GM12874 (cell line): ENCODE data around the gene RALGAPB.

Experiments used
- TF ChIP-seq, protein P1 (sequence below): IDR thresholded peaks from 2 replicates; pipeline ENCODE4 v1.5.1; 2011; ENCODE audit warnings: low read depth, mild to moderate bottlenecking, control low read depth, low read length, moderate library complexity; ENCODE audit not compliant: insufficient read depth

Gene RALGAPB

DNA sequence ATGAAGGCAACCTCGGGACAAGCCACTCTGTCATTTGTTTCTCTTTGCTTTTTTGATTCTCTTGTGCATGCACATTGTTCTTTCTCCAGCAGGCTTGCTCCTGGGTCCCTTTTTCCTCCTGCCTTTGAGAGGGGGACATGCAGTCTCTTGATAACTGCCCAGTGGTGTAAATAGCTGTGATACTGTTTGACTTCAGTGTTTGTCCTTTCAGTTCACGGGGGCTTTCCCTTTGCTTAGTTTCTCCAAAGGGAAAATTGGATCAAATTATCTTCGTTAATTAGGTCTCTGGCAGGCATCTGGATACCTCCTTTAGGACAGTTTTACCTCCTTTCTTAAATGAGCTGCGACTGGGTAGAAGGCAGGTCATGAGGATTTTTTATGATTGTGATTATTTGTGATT lies 41.5 kb downstream of the RALGAPB start:
- TF ChIP-seq, protein P1, sequence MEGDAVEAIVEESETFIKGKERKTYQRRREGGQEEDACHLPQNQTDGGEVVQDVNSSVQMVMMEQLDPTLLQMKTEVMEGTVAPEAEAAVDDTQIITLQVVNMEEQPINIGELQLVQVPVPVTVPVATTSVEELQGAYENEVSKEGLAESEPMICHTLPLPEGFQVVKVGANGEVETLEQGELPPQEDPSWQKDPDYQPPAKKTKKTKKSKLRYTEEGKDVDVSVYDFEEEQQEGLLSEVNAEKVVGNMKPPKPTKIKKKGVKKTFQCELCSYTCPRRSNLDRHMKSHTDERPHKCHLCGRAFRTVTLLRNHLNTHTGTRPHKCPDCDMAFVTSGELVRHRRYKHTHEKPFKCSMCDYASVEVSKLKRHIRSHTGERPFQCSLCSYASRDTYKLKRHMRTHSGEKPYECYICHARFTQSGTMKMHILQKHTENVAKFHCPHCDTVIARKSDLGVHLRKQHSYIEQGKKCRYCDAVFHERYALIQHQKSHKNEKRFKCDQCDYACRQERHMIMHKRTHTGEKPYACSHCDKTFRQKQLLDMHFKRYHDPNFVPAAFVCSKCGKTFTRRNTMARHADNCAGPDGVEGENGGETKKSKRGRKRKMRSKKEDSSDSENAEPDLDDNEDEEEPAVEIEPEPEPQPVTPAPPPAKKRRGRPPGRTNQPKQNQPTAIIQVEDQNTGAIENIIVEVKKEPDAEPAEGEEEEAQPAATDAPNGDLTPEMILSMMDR = no peak

DNA sequence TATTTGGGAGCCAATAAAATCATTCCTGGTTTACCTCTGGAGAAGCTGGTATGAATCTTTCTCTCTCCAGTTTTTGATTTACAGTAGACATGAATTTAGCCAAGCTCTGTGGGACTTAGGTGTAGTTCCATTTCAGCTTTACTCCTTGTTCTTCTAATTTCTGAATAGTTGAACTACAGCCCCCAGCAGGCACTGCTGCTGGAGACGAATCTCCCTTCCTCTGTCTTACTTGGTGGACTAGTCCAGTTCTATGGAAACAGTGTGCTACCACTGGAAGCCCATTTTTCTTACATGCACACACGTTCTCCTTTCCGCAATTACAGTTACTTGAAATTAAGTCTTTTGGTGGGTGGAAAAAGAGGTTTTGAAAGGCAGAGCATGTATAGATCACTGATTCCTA lies 42.3 kb downstream of the RALGAPB start:
- TF ChIP-seq, protein P1 = no peak

DNA sequence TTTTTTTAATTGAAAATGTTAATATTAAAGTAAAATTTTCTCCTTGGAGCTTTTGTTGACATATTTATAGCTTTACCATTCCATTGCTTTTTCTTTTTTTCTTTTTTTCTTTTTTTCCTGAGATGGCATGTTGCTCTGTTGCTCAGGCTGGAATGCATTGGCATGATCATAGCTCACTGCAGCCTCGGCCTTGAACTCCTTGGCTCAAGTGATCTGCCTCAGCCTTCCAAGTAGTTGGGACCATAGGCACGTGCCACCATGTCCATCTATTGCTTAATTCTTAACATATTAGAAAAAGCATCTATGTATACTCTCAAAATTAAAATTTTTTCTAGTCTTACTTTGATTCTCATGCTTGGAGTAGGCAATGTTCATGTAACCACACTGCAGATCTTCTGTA lies 43.0 kb downstream of the RALGAPB start:
- TF ChIP-seq, protein P1 = no peak

DNA sequence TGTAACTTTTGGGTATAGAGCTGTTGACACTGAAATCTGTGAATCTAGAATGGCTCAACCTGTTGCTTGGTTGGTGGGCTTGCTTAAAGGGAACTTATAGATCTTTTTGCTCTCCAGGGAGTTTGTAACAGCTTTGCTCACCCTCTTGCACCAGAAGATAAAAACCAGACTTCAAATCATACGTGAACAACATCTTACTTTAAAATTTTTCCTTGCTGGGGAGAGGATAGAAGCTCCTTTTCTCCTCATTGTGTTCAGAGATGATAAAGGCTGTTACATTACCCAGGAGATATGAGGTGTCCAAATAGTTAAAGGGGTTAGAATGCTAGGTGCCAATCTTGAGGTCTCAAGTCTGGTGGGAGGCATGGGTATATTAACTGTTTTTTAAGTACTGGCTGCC lies 46.8 kb downstream of the RALGAPB start:
- TF ChIP-seq, protein P1 = no peak

DNA sequence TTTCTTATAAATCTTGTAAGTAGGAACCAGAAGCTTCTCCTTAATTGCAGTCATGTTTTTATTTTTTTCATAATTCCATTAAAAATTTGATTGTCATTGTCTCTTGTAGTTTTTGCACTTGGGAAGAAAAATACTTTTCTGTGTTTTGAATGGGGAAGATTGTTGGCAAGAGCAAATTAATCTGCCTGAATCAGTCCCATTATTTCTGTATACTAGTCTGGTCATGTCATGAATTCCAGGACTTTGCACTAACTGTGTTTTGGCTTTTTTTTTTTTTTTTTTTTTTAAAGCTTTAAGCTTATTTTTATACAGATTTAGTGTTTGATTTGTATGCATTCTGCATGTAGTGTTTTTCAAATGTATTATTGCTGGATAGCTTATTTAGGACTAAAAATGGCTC lies 47.6 kb downstream of the RALGAPB start:
- TF ChIP-seq, protein P1 = no peak

DNA sequence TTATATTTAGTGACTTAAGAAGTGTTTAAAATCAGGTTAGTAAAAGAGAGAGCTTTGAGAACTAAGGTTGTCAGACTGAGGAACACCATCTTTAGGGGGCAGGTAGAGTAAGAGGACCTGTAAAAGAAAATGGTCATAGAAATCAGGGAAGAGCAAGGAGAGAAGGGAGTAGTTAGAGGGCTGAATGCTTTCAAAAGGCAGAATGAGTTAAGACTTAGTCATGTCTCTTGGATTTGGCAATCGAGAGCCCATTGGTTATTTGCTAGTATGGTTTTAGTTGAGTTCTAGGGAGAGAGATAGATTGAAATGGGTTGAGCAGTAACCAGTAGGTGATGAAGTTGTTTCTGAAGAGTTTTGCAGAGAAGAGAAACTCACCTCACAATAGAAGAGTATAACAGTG lies 51.1 kb downstream of the RALGAPB start:
- TF ChIP-seq, protein P1 = no peak

DNA sequence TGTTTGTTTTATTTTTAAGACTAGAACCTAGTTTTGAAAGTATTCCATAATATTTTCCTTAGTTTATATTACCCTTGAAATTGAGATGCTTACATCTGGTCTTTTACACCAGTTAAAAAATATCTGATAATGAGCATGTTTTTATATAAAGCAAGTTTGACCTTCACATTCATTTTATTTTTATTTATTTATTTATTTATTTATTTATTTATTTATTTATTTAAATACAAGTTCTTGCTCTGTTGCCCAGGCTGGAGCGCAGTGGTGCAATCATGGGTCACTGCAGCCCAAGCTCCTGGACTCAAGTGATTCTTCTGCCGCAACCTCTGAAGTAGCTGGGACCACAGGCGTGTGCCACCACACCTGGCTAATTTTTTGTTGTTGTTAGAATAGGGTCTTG lies 55.5 kb downstream of the RALGAPB start:
- TF ChIP-seq, protein P1 = no peak

DNA sequence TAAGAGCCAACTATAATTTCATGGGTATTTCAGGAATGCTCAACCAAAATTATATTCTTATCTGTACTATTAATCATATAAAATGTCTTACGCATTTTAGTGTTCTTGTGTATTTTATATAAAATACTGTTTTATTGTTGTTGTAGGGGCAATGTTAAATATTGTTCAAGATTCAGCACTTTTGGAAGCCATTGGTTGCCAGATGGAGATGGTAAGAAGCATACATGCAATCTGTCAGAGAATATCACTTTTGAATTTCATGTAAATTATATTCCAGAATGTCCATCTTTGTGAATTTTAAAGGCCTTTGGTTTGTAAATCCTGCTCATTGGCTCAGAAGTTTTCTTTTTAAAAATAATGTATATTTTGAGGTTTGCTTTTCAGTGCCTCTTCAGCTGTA lies 58.4 kb downstream of the RALGAPB start:
- TF ChIP-seq, protein P1 = no peak
